A549 (cell line): ENCODE data around the gene EDIL3. TPM values are rescaled to one million over a fixed set of nuclear protein-coding genes. Genes with fewer than 3 reads are reported as not detected.

Experiments
- ATAC-seq, 2 experiments: fragments of 200-7000 bp in 1 of 2; fragments of >200 bp in 1 of 2; cut with Nextera tagmentation in 1 of 2; cut with Tn5 transposase in 1 of 2; 3 replicates each; pipeline versions ENCODE4 v1.8.0 to v1.9.1; 2018 to 2020; ENCODE audit warnings: mild to moderate bottlenecking in 1 of 2, moderate library complexity in 1 of 2
- CTCF ChIA-PET: fragments of 300-600 bp; sonication (Branson Sonifier 250); formaldehyde crosslinking; extraction: SDS; loops from one replicate; lab custom pipeline; 2021; ENCODE audit warnings: antibody characterized with exemption, inconsistent platforms; lab: Yijun Ruan, JAX
- POLR2A ChIA-PET: fragments of 350-600 bp; formaldehyde crosslinking; extraction: SDS; loops from one replicate; lab custom pipeline; 2021; ENCODE audit warnings: antibody characterized with exemption, inconsistent platforms; lab: Yijun Ruan, JAX
- DNase-seq, 2 experiments: peaks; one replicate each; pipeline versions ENCODE4 v3.0.0 to v3.0.0-alpha.2; 2011 to 2016; ENCODE audit warnings: low read depth in 1 of 2, low spot score in 1 of 2
- FAIRE-seq: peaks from 2 replicates; lab custom pipeline; 2011; peaks lifted over from hg19 to GRCh38; lab: Jason Lieb, UNC
- H3K27ac ChIP-seq, 2 experiments: fragments of >200 bp; sonication (Bioruptor Twin); formaldehyde crosslinking; 3 replicates each; pipeline ENCODE4 v1.5.1; 2016 to 2017
- H3K4me1 ChIP-seq: fragments of >200 bp; sonication (Bioruptor Twin); formaldehyde crosslinking; 3 replicates; pipeline ENCODE4 v1.6.1; 2016
- H3K4me2 ChIP-seq: fragments of >200 bp; sonication (Bioruptor Twin); formaldehyde crosslinking; 3 replicates; pipeline ENCODE4 v1.6.1; 2016
- H3K4me3 ChIP-seq: fragments of >200 bp; sonication (Bioruptor Twin); formaldehyde crosslinking; 3 replicates; pipeline ENCODE4 v1.5.1; 2016
- H3K9me3 ChIP-seq: fragments of >200 bp; sonication (Bioruptor Twin); formaldehyde crosslinking; 3 replicates; pipeline ENCODE4 v1.6.1; 2016
- CBX8 ChIP-seq: fragments of 200-600 bp; sonication (generic); IDR thresholded peaks from 2 replicates; pipeline ENCODE4 v1.6.1; 2016
- CEBPB ChIP-seq, 2 experiments: fragments of >200 bp in 1 of 2; sonication (Bioruptor Twin) in 1 of 2; formaldehyde crosslinking in 1 of 2; IDR thresholded peaks; 2 replicates each; pipeline ENCODE4 v1.6.1; 2012 to 2016
- CHD2 ChIP-seq: fragments of 150-350 bp; IDR thresholded peaks from 2 replicates; pipeline ENCODE4 v1.6.1; 2014; ENCODE audit warnings: low read length; ENCODE audit not compliant: partially characterized antibody
- EHF ChIP-seq: fragments of 250-450 bp; sonication (Bioruptor Pico); IDR thresholded peaks from 2 replicates; pipeline ENCODE4 v1.5.0; 2020; ENCODE audit warnings: mild to moderate bottlenecking
- EHMT2 ChIP-seq: fragments of 200-600 bp; sonication (generic); IDR thresholded peaks from 2 replicates; pipeline ENCODE4 v1.6.1; 2016; ENCODE audit warnings: antibody characterized with exemption, low read depth, mild to moderate bottlenecking, moderate library complexity
- EP300 ChIP-seq, 2 experiments: fragments of >200 bp; sonication (Bioruptor Twin); formaldehyde crosslinking; IDR thresholded peaks; 2 replicates in 1 of 2; 3 replicates in 1 of 2; pipeline ENCODE4 v1.6.1; 2016 to 2017
- FOSL2 ChIP-seq, 2 experiments: fragments of 450-650 bp in 1 of 2; fragments of >200 bp in 1 of 2; sonication (Bioruptor Twin) in 1 of 2; formaldehyde crosslinking; IDR thresholded peaks; 2 replicates each; pipeline versions ENCODE4 v1.5.0 to v1.6.1; 2016 to 2020; ENCODE audit warnings: mild to moderate bottlenecking in 1 of 2, moderate library complexity in 1 of 2
- GATA3 ChIP-seq: IDR thresholded peaks from 2 replicates; pipeline ENCODE4 v1.6.1; 2012; ENCODE audit warnings: borderline replicate concordance
- HDAC2 ChIP-seq: fragments of 200-600 bp; sonication (generic); IDR thresholded peaks from 2 replicates; pipeline ENCODE4 v1.6.1; 2016
- HEYL ChIP-seq: fragments of 250-450 bp; sonication (Bioruptor Pico); IDR thresholded peaks from 2 replicates; pipeline ENCODE4 v1.8.0; 2021; ENCODE audit warnings: mild to moderate bottlenecking, moderate library complexity
- JUNB ChIP-seq: fragments of >200 bp; sonication (Bioruptor Twin); formaldehyde crosslinking; IDR thresholded peaks from 2 replicates; pipeline ENCODE4 v1.6.1; 2016
- KDM1A ChIP-seq: fragments of 200-600 bp; sonication (generic); IDR thresholded peaks from 2 replicates; pipeline ENCODE4 v1.6.1; 2016; ENCODE audit warnings: low read depth, mild to moderate bottlenecking
- KDM5A ChIP-seq: fragments of 200-600 bp; sonication (generic); IDR thresholded peaks from 2 replicates; pipeline ENCODE4 v1.6.1; 2016; ENCODE audit warnings: antibody characterized with exemption, mild to moderate bottlenecking
- MAFK ChIP-seq: fragments of 450-650 bp; IDR thresholded peaks from 2 replicates; pipeline ENCODE4 v1.6.1; 2014; ENCODE audit not compliant: partially characterized antibody
- MAZ ChIP-seq: fragments of 150-350 bp; IDR thresholded peaks from 2 replicates; pipeline ENCODE4 v1.6.1; 2014; ENCODE audit warnings: antibody characterized with exemption, low read depth, low read length, borderline replicate concordance
- NFE2L2 ChIP-seq: fragments of 150-350 bp; conservative IDR thresholded peaks from 2 replicates; pipeline ENCODE4 v1.6.1; 2014; ENCODE audit warnings: low read length
- PHF8 ChIP-seq: fragments of 200-600 bp; sonication (generic); IDR thresholded peaks from 2 replicates; pipeline ENCODE4 v1.6.1; 2016; ENCODE audit warnings: low read depth, mild to moderate bottlenecking, antibody characterized with exemption, moderate library complexity, borderline replicate concordance
- POLR2AphosphoS2 ChIP-seq: conservative IDR thresholded peaks from 2 replicates; pipeline ENCODE4 v1.6.1; 2012; ENCODE audit warnings: low read length, improper control_type of control experiment, inconsistent platforms
- RAD21 ChIP-seq, 2 experiments: fragments of >200 bp in 1 of 2; sonication (Bioruptor Twin) in 1 of 2; formaldehyde crosslinking in 1 of 2; IDR thresholded peaks in 1 of 2; conservative IDR thresholded peaks in 1 of 2; 2 replicates in 1 of 2; 3 replicates in 1 of 2; pipeline ENCODE4 v1.6.1; 2012 to 2018; ENCODE audit warnings: inconsistent platforms in 1 of 2
- RARB ChIP-seq: fragments of 250-450 bp; sonication (Bioruptor Pico); IDR thresholded peaks from 2 replicates; pipeline ENCODE4 v1.8.0; 2021; ENCODE audit warnings: mild to moderate bottlenecking, moderate library complexity
- RNF2 ChIP-seq: fragments of 200-600 bp; sonication (generic); IDR thresholded peaks from 2 replicates; pipeline ENCODE4 v1.6.1; 2016; ENCODE audit warnings: low read depth, mild to moderate bottlenecking, antibody characterized with exemption, moderate library complexity, borderline replicate concordance
- SREBF2 ChIP-seq: fragments of 450-650 bp; IDR thresholded peaks from 2 replicates; pipeline ENCODE4 v1.6.1; 2014; ENCODE audit warnings: mild to moderate bottlenecking, moderate library complexity
- ZC3H11A ChIP-seq: fragments of 450-650 bp; IDR thresholded peaks from 2 replicates; pipeline ENCODE4 v1.6.1; 2014; ENCODE audit warnings: antibody characterized with exemption, mild to moderate bottlenecking
- whole genome bisulfite sequencing: methylation state at CpG from one replicate; pipeline ENCODE4 v1.1.6; 2017; ENCODE audit errors: missing lambda C conversion rate; 5-methylcytosine and 5-hydroxymethylcytosine counted together
- polyA plus RNA-seq, 4 experiments: library from polyadenylated mRNA; depleted of rRNA in 3 of 4; stranded (reverse); fragments of >200 nt; fragmentation: RNase III in 1 of 4; extraction: RNeasy Plus Mini Kit Qiagen cat#74134 plus additional on column Dnase treatment in 1 of 4; gene quantifications; 2 replicates in 3 of 4; 3 replicates in 1 of 4; pipeline ENCODE4 v1.2.3, GENCODE V29; 2011 to 2017
- TF ChIP-seq, protein P1 (sequence below): IDR thresholded peaks from 2 replicates; pipeline ENCODE4 v1.6.1; 2012
- TF ChIP-seq, protein P2 (sequence below): fragments of 250-450 bp; sonication (Bioruptor Pico); IDR thresholded peaks from 2 replicates; pipeline ENCODE4 v1.5.0; 2021; ENCODE audit warnings: mild to moderate bottlenecking, moderate library complexity, borderline replicate concordance
- TF ChIP-seq, protein P3 (sequence below): IDR thresholded peaks from 2 replicates; pipeline ENCODE4 v1.6.1; 2012; ENCODE audit warnings: low read depth, borderline replicate concordance

The EDIL3 gene
- polyA plus RNA-seq, 2 of the 4 experiments (the other 2 are of a cell fraction): 0.12 to 0.14 TPM

DNA sequence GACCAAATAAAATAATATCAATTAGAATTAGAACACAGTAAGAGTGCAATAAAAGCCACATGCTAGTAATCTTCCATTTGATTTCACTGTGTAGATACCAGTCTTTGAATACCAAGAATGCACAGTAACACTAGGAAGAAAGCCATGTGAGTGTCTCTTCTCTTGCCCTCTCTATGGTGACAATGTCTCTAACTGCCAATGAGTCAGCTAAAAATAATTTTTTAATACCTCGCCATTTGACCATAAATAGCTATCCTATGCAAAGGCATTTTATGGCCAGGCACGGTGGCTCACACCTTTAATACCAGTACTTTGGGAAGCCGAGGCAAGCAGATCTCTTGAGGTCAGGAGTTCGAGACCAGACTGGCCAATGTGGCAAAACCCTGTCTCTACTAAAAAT is 30.6 kb downstream of the EDIL3 start:
- no peak for TF ChIP-seq POLR2AphosphoS2
- no peak for TF ChIP-seq FOSL2 (IDR thresholded peaks at IDR 0.05)
- no peak for TF ChIP-seq FOSL2 (CRISPR knock-in tag; IDR thresholded peaks at IDR 0.05)
- TF ChIP-seq RARB (CRISPR knock-in tag): no peak
- no peak for TF ChIP-seq NFE2L2
- TF ChIP-seq MAZ: no peak
- no peak for TF ChIP-seq RNF2
- TF ChIP-seq, protein P1, sequence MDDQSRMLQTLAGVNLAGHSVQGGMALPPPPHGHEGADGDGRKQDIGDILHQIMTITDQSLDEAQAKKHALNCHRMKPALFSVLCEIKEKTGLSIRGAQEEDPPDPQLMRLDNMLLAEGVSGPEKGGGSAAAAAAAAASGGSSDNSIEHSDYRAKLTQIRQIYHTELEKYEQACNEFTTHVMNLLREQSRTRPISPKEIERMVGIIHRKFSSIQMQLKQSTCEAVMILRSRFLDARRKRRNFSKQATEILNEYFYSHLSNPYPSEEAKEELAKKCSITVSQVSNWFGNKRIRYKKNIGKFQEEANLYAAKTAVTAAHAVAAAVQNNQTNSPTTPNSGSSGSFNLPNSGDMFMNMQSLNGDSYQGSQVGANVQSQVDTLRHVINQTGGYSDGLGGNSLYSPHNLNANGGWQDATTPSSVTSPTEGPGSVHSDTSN: no peak
- TF ChIP-seq GATA3: no peak
- no peak for TF ChIP-seq PHF8
- no peak for TF ChIP-seq JUNB
- POLR2A ChIA-PET: no interaction called here
- Histone ChIP-seq H3K4me3 (no peak overlapping the region), H3K9me3 (no peaks in the 10 kb centered on the region), H3K4me2 (no peak overlapping the region), H3K27ac (no peak overlapping the region), H3K4me1 (no peaks in the 10 kb centered on the region)
- FAIRE-seq: no peak
- CTCF ChIA-PET: no interaction called here
- no peak for ATAC-seq
- 12% methylated on average over 4 of the region's 4 CpGs for WGBS
- DNase-seq: peak in 1 of 2 experiments; percentile 1

DNA sequence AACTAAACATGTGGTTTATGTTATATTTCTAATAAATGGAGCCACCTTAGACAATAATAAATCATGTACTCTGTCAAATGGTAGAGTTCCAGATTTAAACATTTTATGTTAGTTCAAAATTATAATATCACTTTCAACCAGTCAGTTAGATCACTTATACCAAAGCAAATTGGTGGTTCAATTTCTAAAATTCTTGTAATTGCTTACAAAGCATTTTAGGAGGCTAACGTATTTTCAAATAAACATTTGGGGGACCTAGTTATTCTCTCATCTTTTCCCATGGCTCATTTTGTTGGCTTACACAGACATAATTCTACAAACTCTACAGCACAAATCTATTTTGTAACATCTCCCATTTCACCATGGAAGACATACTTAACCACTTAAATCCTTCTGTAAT is 39.9 kb downstream of the EDIL3 start:
- Histone ChIP-seq H3K4me3 (no peak overlapping the region), H3K27ac (no peak overlapping the region), H3K4me1 (no peaks in the 10 kb centered on the region), H3K9me3 (no peaks in the 10 kb centered on the region), H3K4me2 (no peak overlapping the region)
- POLR2A ChIA-PET: no interaction called here
- ATAC-seq: no peak
- CTCF ChIA-PET: no interaction called here
- FAIRE-seq: no peak
- DNase-seq: no peak
- 0% methylated on average over 1 of the region's 1 CpG for WGBS
- TF ChIP-seq EHF (CRISPR knock-in tag) (no peak), MAFK (peak; percentile 54)

DNA sequence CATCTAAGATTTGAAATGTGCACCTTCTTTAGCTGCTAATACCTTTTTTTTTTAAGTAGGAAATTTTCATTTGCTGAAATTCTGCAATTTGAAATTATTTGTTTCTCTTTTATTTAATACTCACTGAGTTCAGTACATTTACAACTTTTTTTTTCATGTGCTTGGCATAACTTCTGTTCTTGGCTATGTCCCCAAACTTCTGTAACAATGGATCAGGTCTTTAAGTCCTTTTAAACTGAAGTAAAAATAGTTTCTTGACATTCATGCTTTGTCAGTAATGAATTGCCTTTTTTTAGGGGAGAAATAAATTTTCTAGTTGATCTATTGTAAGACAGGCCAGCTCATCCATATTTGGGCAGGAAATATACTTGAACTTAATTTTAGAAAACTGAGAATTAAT is 41.5 kb downstream of the EDIL3 start:
- Histone ChIP-seq H3K27ac (no peak overlapping the region), H3K4me1 (no peaks in the 10 kb centered on the region), H3K4me2 (no peak overlapping the region), H3K4me3 (no peak overlapping the region)
- DNase-seq: no peak
- FAIRE-seq: peak; percentile 36
- ATAC-seq: no peak
- ChIA-PET CTCF (no interaction called here), POLR2A (no interaction called here)
- TF ChIP-seq EP300 (IDR thresholded peaks at IDR 0.05) (no peak), HDAC2 (no peak), KDM1A (no peak), CEBPB (IDR thresholded peaks at IDR 0.05) (no peak), MAZ (no peak), EHMT2 (no peak), HEYL (CRISPR knock-in tag) (no peak), CHD2 (no peak), CBX8 (no peak), EHF (CRISPR knock-in tag) (no peak), KDM5A (no peak), RARB (CRISPR knock-in tag) (no peak), ZC3H11A (no peak), RAD21 (conservative IDR thresholded peaks at IDR 0.05 in 1 of 2, IDR thresholded peaks at IDR 0.05 in 1 of 2) (no peak), SREBF2 (no peak)
- TF ChIP-seq, protein P1: no peak
- TF ChIP-seq, protein P2, sequence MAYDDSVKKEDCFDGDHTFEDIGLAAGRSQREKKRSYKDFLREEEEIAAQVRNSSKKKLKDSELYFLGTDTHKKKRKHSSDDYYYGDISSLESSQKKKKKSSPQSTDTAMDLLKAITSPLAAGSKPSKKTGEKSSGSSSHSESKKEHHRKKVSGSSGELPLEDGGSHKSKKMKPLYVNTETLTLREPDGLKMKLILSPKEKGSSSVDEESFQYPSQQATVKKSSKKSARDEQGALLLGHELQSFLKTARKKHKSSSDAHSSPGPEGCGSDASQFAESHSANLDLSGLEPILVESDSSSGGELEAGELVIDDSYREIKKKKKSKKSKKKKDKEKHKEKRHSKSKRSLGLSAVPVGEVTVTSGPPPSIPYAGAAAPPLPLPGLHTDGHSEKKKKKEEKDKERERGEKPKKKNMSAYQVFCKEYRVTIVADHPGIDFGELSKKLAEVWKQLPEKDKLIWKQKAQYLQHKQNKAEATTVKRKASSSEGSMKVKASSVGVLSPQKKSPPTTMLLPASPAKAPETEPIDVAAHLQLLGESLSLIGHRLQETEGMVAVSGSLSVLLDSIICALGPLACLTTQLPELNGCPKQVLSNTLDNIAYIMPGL (CRISPR knock-in tag): no peak
- TF ChIP-seq, protein P3, sequence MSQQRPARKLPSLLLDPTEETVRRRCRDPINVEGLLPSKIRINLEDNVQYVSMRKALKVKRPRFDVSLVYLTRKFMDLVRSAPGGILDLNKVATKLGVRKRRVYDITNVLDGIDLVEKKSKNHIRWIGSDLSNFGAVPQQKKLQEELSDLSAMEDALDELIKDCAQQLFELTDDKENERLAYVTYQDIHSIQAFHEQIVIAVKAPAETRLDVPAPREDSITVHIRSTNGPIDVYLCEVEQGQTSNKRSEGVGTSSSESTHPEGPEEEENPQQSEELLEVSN: no peak
- TF ChIP-seq, all 56 proteins: peak for 0
- no peaks in the 10 kb centered on the region for H3K9me3 ChIP-seq
